Neural progenitor cell (in vitro differentiated cells): Measurements from ENCODE around the gene CRTC2.

ENCODE experiments used
- EZH2 ChIP-seq: fragments of 200-600 bp; sonication (generic); IDR thresholded peaks from 2 replicates; pipeline ENCODE4 v1.6.1; 2017; ENCODE audit warnings: antibody characterized with exemption, mild to moderate bottlenecking, moderate library complexity
- EZH2phosphoT487 ChIP-seq: fragments of 200-600 bp; sonication (generic); IDR thresholded peaks from 2 replicates; pipeline ENCODE4 v1.6.1; 2017; ENCODE audit warnings: antibody characterized with exemption
- TF ChIP-seq, protein P1 (sequence below): fragments of 200-600 bp; sonication (generic); IDR thresholded peaks from 2 replicates; pipeline ENCODE4 v1.5.1; 2017; ENCODE audit warnings: antibody characterized with exemption, mild to moderate bottlenecking

DNA sequence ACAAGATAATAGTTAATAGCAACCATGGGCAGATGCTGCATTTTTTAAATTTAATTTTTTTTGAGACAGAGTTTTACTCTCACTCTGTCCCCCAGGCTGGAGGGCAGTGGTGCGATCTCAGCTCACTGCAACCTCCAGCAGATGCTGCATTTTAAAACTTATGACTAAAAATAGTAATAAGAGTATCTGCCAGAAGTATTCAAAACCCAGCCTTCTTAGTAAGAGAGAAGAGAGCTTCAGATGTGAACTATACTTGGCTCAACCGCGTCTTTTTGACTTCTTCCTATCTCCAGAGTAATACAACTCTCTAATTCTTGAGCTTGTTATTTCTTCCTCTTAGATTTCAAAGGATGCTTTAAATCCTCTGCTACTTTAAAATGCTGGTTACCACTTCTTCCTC is 36.8 kb upstream of the CRTC2 start:
- TF ChIP-seq, protein P1, sequence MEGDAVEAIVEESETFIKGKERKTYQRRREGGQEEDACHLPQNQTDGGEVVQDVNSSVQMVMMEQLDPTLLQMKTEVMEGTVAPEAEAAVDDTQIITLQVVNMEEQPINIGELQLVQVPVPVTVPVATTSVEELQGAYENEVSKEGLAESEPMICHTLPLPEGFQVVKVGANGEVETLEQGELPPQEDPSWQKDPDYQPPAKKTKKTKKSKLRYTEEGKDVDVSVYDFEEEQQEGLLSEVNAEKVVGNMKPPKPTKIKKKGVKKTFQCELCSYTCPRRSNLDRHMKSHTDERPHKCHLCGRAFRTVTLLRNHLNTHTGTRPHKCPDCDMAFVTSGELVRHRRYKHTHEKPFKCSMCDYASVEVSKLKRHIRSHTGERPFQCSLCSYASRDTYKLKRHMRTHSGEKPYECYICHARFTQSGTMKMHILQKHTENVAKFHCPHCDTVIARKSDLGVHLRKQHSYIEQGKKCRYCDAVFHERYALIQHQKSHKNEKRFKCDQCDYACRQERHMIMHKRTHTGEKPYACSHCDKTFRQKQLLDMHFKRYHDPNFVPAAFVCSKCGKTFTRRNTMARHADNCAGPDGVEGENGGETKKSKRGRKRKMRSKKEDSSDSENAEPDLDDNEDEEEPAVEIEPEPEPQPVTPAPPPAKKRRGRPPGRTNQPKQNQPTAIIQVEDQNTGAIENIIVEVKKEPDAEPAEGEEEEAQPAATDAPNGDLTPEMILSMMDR: no peak
- TF ChIP-seq EZH2phosphoT487: no peak
- no peak for TF ChIP-seq EZH2
